HFFc6 (cell line): ENCODE data around the gene IFIT1. TPM values are rescaled to one million over a fixed set of nuclear protein-coding genes. Genes with fewer than 3 reads are reported as not detected.
"Not testable (repeated sequence)": the region's sequence is repeated elsewhere in the genome, so short reads cannot be mapped to it uniquely, and the experiment has no call there.

Source experiments
- DNase-seq: peaks from one replicate; pipeline ENCODE4 v3.0.0-alpha.2; 2018
- H3K27ac Mint-ChIP-seq: 2 replicates; pipeline ENCODE4 v1.8.0; 2020; ENCODE audit warnings: mild to moderate bottlenecking, mixed read lengths
- H3K27me3 Mint-ChIP-seq: 2 replicates; pipeline ENCODE4 v1.8.0; 2021; ENCODE audit warnings: mild to moderate bottlenecking, moderate library complexity, mixed read lengths; ENCODE audit not compliant: insufficient read depth
- H3K36me3 Mint-ChIP-seq: 2 replicates; pipeline ENCODE4 v1.8.0; 2021; ENCODE audit warnings: low read depth, mixed read lengths
- H3K4me1 Mint-ChIP-seq: 2 replicates; pipeline ENCODE4 v1.8.0; 2020; ENCODE audit warnings: low read depth, mixed read lengths
- H3K4me3 Mint-ChIP-seq: 2 replicates; pipeline ENCODE4 v1.8.0; 2020; ENCODE audit warnings: mild to moderate bottlenecking, moderate library complexity, mixed read lengths
- H3K9me3 Mint-ChIP-seq: 2 replicates; pipeline ENCODE4 v1.8.0; 2020; ENCODE audit warnings: mild to moderate bottlenecking, mixed read lengths
- CTCF ChIP-seq: fragments of 200-600 bp; sonication (generic); IDR thresholded peaks from 2 replicates; pipeline ENCODE4 v1.5.0; 2021; ENCODE audit warnings: antibody characterized with exemption, mild to moderate bottlenecking
- total RNA-seq, 6 experiments: library from RNA; stranded (reverse); fragmentation: NEBNext Ultra II Directional; extraction: Animal tissue kit (Norgen Biotek cat#: 25700); gene quantifications; 2 replicates in 1 of 6; 3 replicates in 5 of 6; pipeline ENCODE4 v1.2.3, GENCODE V29; 2021

IFIT1 gene
- total RNA-seq, 6 experiments from 2014 or later, result 35.7 to 52.5 (median 49.1) TPM

- H3K9me3 Mint-ChIP-seq, result peaks cover 4% of the 10 kb centered on the region; the same call in 1 of the 2 replicates
- peaks cover 10% of the 10 kb centered on the region for H3K36me3 Mint-ChIP-seq
- no peak for TF ChIP-seq CTCF
- H3K4me1 Mint-ChIP-seq, result peaks cover 53% of the 10 kb centered on the region
- H3K27me3 Mint-ChIP-seq, result no peaks in the 10 kb centered on the region; the same call in 1 of the 2 replicates
- H3K4me3 Mint-ChIP-seq, result no peak overlapping the region
- DNase-seq, result no peak
- H3K27ac Mint-ChIP-seq, result no peak overlapping the region
Measured at GRCh38 chr10:89346405-89347254, 45.8 kb upstream of the IFIT1 start.

- TF ChIP-seq CTCF, result no peak
- DNase-seq, result no peak
- no peak overlapping the region for H3K27ac Mint-ChIP-seq
- H3K9me3 Mint-ChIP-seq, result no peaks in the 10 kb centered on the region
- H3K4me1 Mint-ChIP-seq, result peaks cover 56% of the 10 kb centered on the region
- H3K4me3 Mint-ChIP-seq, result no peak overlapping the region
- H3K27me3 Mint-ChIP-seq, result no peaks in the 10 kb centered on the region; the same call in 1 of the 2 replicates
- H3K36me3 Mint-ChIP-seq, result peaks cover 1% of the 10 kb centered on the region; the same call in 1 of the 2 replicates
Measured at GRCh38 chr10:89347701-89348457, 44.5 kb upstream of the IFIT1 start.

- no peak for TF ChIP-seq CTCF
- Mint-ChIP-seq H3K27me3 (no peaks in the 10 kb centered on the region; the same call in 1 of the 2 replicates), H3K27ac (no peak overlapping the region), H3K4me1 (peaks cover 56% of the 10 kb centered on the region), H3K4me3 (no peak overlapping the region), H3K36me3 (peaks cover 4% of the 10 kb centered on the region; the same call in 1 of the 2 replicates), H3K9me3 (no peaks in the 10 kb centered on the region)
- DNase-seq, result no peak
Measured at GRCh38 chr10:89348481-89348880, 43.9 kb upstream of the IFIT1 start.

GRCh38 chr10:89348975-89349374 is 43.4 kb upstream of the IFIT1 start:
- Mint-ChIP-seq H3K27ac (no peak overlapping the region), H3K9me3 (no peaks in the 10 kb centered on the region; the same call in 1 of the 2 replicates), H3K27me3 (no peaks in the 10 kb centered on the region; the same call in 1 of the 2 replicates), H3K4me3 (no peak overlapping the region), H3K4me1 (peaks cover 60% of the 10 kb centered on the region), H3K36me3 (peaks cover 6% of the 10 kb centered on the region)
- DNase-seq, result no peak
- TF ChIP-seq CTCF, result no peak

GRCh38 chr10:89350631-89351315 is 41.6 kb upstream of the IFIT1 start:
- DNase-seq, result peak; percentile 28
- Mint-ChIP-seq H3K4me3 (peak overlapping the region; percentile 85), H3K27ac (peak overlapping the region; percentile 99), H3K4me1 (peaks cover 78% of the 10 kb centered on the region)
- not testable (repeated sequence) for H3K9me3 Mint-ChIP-seq, H3K27me3 Mint-ChIP-seq, H3K36me3 Mint-ChIP-seq
